HepG2 (cell line): ENCODE results near the gene AJM1. TPM values are rescaled to one million over a fixed set of nuclear protein-coding genes. Genes with fewer than 3 reads are reported as not detected.

Source experiments
- ARNT ChIP-seq: fragments of 450-650 bp; IDR thresholded peaks from 2 replicates; pipeline ENCODE4 v1.6.1; 2017
- FLYWCH1 ChIP-seq: sonication (generic); formaldehyde crosslinking; IDR thresholded peaks from 2 replicates; pipeline ENCODE4 v1.8.1; 2023; ENCODE audit warnings: mild to moderate bottlenecking, missing genetic modification reagents
- HBP1 ChIP-seq: IDR thresholded peaks from 2 replicates; pipeline ENCODE4 v1.6.1; 2016; ENCODE audit warnings: low read depth, control low read depth
- HIC2 ChIP-seq: sonication (generic); formaldehyde crosslinking; IDR thresholded peaks from 2 replicates; pipeline ENCODE4 v1.9.0; 2022; ENCODE audit warnings: low read depth, missing genetic modification reagents
- SIN3A ChIP-seq: IDR thresholded peaks from 2 replicates; pipeline ENCODE4 v1.6.1; 2011; ENCODE audit warnings: low read depth, mild to moderate bottlenecking, control low read depth, low read length, borderline replicate concordance
- SIX4 ChIP-seq: sonication (generic); formaldehyde crosslinking; IDR thresholded peaks from 2 replicates; pipeline ENCODE4 v1.4.0; 2020; ENCODE audit warnings: missing genetic modification reagents
- SP1 ChIP-seq, 2 experiments: fragments of 450-650 bp in 1 of 2; sonication (generic) in 1 of 2; formaldehyde crosslinking in 1 of 2; IDR thresholded peaks; 2 replicates each; pipeline versions ENCODE4 v1.4.0 to v1.6.1; 2016 to 2020; ENCODE audit warnings: missing genetic modification reagents in 1 of 2
- ZNF121 ChIP-seq: sonication (generic); formaldehyde crosslinking; IDR thresholded peaks from 2 replicates; pipeline ENCODE4 v1.5.0; 2020; ENCODE audit warnings: mild to moderate bottlenecking, missing genetic modification reagents
- ZNF543 ChIP-seq: sonication (generic); formaldehyde crosslinking; IDR thresholded peaks from 2 replicates; pipeline ENCODE4 v1.4.0; 2020; ENCODE audit warnings: mild to moderate bottlenecking, missing genetic modification reagents
- ZNF589 ChIP-seq: sonication (generic); formaldehyde crosslinking; conservative IDR thresholded peaks from 2 replicates; pipeline ENCODE4 v1.8.0; 2022; ENCODE audit warnings: mild to moderate bottlenecking, moderate library complexity, missing genetic modification reagents
- ZNF609 ChIP-seq: sonication (generic); formaldehyde crosslinking; IDR thresholded peaks from 2 replicates; pipeline ENCODE4 v1.4.0; 2020; ENCODE audit warnings: mild to moderate bottlenecking, missing genetic modification reagents, borderline replicate concordance
- ZNF816 ChIP-seq: sonication (generic); formaldehyde crosslinking; IDR thresholded peaks from 2 replicates; pipeline ENCODE4 v1.8.0; 2022; ENCODE audit warnings: missing genetic modification reagents, mild to moderate bottlenecking, borderline replicate concordance
- polyA plus RNA-seq, 8 experiments: library from polyadenylated mRNA; depleted of rRNA in 3 of 8; stranded (reverse) in 7 of 8; unstranded in 1 of 8; fragments of >200 nt; fragmentation: Illumina TruSeq in 4 of 8; extraction: Trizol in 4 of 8; gene quantifications; 2 replicates each; pipeline versions ENCODE4 v1.2.1 to v1.2.3, GENCODE V29; 2011 to 2016; ENCODE audit warnings: low read depth in 4 of 8, missing spikeins in 1 of 8, mixed read lengths in 1 of 8; ENCODE audit not compliant: insufficient read depth in 1 of 8
- total RNA-seq, 5 experiments: library from RNA; depleted of rRNA; stranded (reverse); fragments of >200 nt; fragmentation: Illumina TruSeq; extraction: Trizol; gene quantifications; 2 replicates each; pipeline ENCODE4 v1.2.3, GENCODE V29; 2016; ENCODE audit warnings: low read depth in 1 of 5
- TF ChIP-seq, protein P1 (sequence below): sonication (generic); formaldehyde crosslinking; conservative IDR thresholded peaks from 2 replicates; pipeline ENCODE4 v1.5.0; 2020; ENCODE audit warnings: missing genetic modification reagents
- TF ChIP-seq, protein P2 (sequence below): sonication (generic); formaldehyde crosslinking; IDR thresholded peaks from 2 replicates; pipeline ENCODE4 v1.4.0; 2020; ENCODE audit warnings: missing genetic modification reagents

AJM1 gene
- total and polyA plus RNA-seq, 2 of the 13 experiments (the other 11 are each of a cell fraction or from before 2014, with no cell fraction given) = 1.1 to 1.2 TPM

DNA sequence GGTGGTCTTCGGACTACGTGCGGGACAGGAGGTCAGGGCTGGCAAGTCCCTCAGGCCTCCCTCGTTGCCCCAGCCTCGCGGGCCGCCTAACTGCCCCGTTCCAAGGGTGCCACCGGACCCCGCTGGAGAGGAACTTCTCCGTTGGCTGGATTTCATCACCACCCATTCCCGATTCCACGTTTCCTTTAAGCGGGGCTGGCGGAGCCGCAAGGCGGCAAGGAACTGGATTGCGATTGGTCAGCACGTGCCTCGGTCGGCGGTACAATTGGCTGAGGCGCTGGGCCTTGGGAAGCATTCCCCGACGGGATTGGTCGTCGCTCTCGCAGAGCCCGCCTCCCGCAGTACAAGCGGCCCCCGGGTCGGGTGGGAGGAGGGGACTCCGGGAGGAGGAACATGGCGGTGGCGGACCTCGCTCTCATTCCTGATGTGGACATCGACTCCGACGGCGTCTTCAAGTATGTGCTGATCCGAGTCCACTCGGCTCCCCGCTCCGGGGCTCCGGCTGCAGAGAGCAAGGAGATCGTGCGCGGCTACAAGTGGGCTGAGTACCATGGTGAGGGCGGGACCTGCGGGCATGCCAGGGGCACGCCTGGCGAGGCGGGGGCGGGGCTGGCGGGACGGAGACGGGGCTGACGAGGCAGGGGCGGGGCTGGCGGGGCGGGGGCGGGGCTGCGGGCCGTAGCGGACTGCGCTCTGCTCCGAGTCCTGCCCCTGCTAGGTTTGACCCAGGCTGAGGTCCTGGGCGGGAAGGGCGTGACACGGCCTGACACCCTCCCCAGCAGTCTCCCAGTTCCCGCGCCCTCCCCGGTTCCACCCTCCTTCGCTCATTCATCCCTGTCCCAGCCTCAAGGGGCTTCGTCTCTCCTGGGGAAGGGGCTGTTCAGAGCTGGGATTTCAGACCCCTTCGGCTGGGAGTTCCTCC lies 7.0 kb downstream of the AJM1 start, which contains the start of gene PHPT1 (continued):
- TF ChIP-seq SIX4 (CRISPR knock-in tag) = no peak
- TF ChIP-seq HBP1 (CRISPR knock-in tag) = peak; percentile 18; the same call in 1 of the 2 replicates
- TF ChIP-seq ZNF543 (CRISPR knock-in tag) = peak; percentile 45; the same call in 1 of the 2 replicates
- TF ChIP-seq HIC2 (CRISPR knock-in tag) = peak; percentile 86
- TF ChIP-seq, protein P1, sequence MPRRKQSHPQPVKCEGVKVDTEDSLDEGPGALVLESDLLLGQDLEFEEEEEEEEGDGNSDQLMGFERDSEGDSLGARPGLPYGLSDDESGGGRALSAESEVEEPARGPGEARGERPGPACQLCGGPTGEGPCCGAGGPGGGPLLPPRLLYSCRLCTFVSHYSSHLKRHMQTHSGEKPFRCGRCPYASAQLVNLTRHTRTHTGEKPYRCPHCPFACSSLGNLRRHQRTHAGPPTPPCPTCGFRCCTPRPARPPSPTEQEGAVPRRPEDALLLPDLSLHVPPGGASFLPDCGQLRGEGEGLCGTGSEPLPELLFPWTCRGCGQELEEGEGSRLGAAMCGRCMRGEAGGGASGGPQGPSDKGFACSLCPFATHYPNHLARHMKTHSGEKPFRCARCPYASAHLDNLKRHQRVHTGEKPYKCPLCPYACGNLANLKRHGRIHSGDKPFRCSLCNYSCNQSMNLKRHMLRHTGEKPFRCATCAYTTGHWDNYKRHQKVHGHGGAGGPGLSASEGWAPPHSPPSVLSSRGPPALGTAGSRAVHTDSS (CRISPR knock-in tag) = no peak
- no peak for TF ChIP-seq FLYWCH1 (CRISPR knock-in tag)
- TF ChIP-seq SP1 (IDR thresholded peaks at IDR 0.05) = no peak
- TF ChIP-seq SP1 (CRISPR knock-in tag; IDR thresholded peaks at IDR 0.05) = peak; percentile 70
- TF ChIP-seq ARNT = no peak
- TF ChIP-seq ZNF121 = no peak
- TF ChIP-seq ZNF816 (CRISPR knock-in tag) = no peak
- TF ChIP-seq ZNF609 (CRISPR knock-in tag) = no peak; the same call in 1 of the 2 replicates
- TF ChIP-seq ZNF589 (CRISPR knock-in tag) = peak; percentile 83
- TF ChIP-seq, protein P2, sequence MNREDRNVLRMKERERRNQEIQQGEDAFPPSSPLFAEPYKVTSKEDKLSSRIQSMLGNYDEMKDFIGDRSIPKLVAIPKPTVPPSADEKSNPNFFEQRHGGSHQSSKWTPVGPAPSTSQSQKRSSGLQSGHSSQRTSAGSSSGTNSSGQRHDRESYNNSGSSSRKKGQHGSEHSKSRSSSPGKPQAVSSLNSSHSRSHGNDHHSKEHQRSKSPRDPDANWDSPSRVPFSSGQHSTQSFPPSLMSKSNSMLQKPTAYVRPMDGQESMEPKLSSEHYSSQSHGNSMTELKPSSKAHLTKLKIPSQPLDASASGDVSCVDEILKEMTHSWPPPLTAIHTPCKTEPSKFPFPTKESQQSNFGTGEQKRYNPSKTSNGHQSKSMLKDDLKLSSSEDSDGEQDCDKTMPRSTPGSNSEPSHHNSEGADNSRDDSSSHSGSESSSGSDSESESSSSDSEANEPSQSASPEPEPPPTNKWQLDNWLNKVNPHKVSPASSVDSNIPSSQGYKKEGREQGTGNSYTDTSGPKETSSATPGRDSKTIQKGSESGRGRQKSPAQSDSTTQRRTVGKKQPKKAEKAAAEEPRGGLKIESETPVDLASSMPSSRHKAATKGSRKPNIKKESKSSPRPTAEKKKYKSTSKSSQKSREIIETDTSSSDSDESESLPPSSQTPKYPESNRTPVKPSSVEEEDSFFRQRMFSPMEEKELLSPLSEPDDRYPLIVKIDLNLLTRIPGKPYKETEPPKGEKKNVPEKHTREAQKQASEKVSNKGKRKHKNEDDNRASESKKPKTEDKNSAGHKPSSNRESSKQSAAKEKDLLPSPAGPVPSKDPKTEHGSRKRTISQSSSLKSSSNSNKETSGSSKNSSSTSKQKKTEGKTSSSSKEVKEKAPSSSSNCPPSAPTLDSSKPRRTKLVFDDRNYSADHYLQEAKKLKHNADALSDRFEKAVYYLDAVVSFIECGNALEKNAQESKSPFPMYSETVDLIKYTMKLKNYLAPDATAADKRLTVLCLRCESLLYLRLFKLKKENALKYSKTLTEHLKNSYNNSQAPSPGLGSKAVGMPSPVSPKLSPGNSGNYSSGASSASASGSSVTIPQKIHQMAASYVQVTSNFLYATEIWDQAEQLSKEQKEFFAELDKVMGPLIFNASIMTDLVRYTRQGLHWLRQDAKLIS (CRISPR knock-in tag) = 0 out of 2 replicates have a peak, but pooled peaks have one; percentile 14
- TF ChIP-seq SIN3A = peak; percentile 43; the same call in 1 of the 2 replicates
